GM12864 (cell line): ENCODE results near the gene MAP6.

Experiments
- DNase-seq: peaks from one replicate; pipeline ENCODE4 v3.0.0-alpha.2; 2011; ENCODE audit warnings: low read depth
- H3K4me3 ChIP-seq: 2 replicates; pipeline ENCODE4 v1.5.1; 2011; ENCODE audit warnings: mild to moderate bottlenecking, low read depth, low read length, control low read depth
- CTCF ChIP-seq: IDR thresholded peaks from 2 replicates; pipeline ENCODE4 v1.5.1; 2011; ENCODE audit warnings: low read depth, mild to moderate bottlenecking, moderate library complexity, low read length, control low read depth, inconsistent platforms; ENCODE audit errors: missing control alignments

Gene MAP6

GRCh38 chr11:75553889-75554257, 115.0 kb downstream of the MAP6 start:
- no peak overlapping the region for H3K4me3 ChIP-seq
- DNase-seq, result no peak
- no peak for TF ChIP-seq CTCF

- no peak for TF ChIP-seq CTCF
- no peak for DNase-seq
- no peak overlapping the region for H3K4me3 ChIP-seq
Measured at GRCh38 chr11:75553182-75553581, 115.7 kb downstream of the MAP6 start.

GRCh38 chr11:75549370-75549958, 119.4 kb downstream of the MAP6 start:
- no peak for TF ChIP-seq CTCF
- DNase-seq, result no peak
- H3K4me3 ChIP-seq, result no peak overlapping the region

GRCh38 chr11:75548595-75549272, 120.1 kb downstream of the MAP6 start:
- DNase-seq, result no peak
- H3K4me3 ChIP-seq, result no peak overlapping the region
- no peak for TF ChIP-seq CTCF

- H3K4me3 ChIP-seq, result no peak overlapping the region
- TF ChIP-seq CTCF, result peak; percentile 79
- no peak for DNase-seq
Measured at GRCh38 chr11:75547617-75548058, 121.2 kb downstream of the MAP6 start.

GRCh38 chr11:75547177-75547576, 121.7 kb downstream of the MAP6 start:
- no peak overlapping the region for H3K4me3 ChIP-seq
- TF ChIP-seq CTCF, result no peak
- no peak for DNase-seq

GRCh38 chr11:75543806-75544205, 125.0 kb downstream of the MAP6 start:
- no peak for DNase-seq
- TF ChIP-seq CTCF, result no peak
- H3K4me3 ChIP-seq, result no peak overlapping the region
